Measurements from ENCODE around the gene LPP. TPM values are rescaled to one million over a fixed set of nuclear protein-coding genes. Genes with fewer than 3 reads are reported as not detected.

The LPP gene
- total and polyA plus RNA-seq, 5 donors: 14.5 to 205 (median 159) TPM

GRCh38 chr3:188137051-188137450 lies 16.9 kb upstream of the LPP start:
- ATAC-seq: no peak
- intact Hi-C loops (cut with DNase I): no loop called here
- Histone ChIP-seq H3K27ac (ENCODE audit: low read length) (no peak overlapping the region), H3K9me3 (ENCODE audit: control insufficient read depth, low read length) (no peaks in the 10 kb centered on the region), H3K27me3 (ENCODE audit: control insufficient read depth, insufficient read depth) (no peaks in the 10 kb centered on the region), H3K4me1 (ENCODE audit: control insufficient read depth, insufficient read depth, low read length) (no peaks in the 10 kb centered on the region), H3K4me3 (ENCODE audit: low read length) (no peak overlapping the region)
- 27% methylated on average over 1 of the region's 1 CpG for WGBS
- DNase-seq: no peak

- WGBS: 85% methylated on average over 4 of the region's 4 CpGs
- H3K27ac ChIP-seq (ENCODE audit: low read length): no peak overlapping the region
- DNase-seq: no peak
Observed at GRCh38 chr3:188139466-188139865, 14.5 kb upstream of the LPP start.

GRCh38 chr3:188146219-188146618 lies 7.7 kb upstream of the LPP start:
- no peak overlapping the region for H3K4me3 ChIP-seq (ENCODE audit: low read length)
- DNase-seq: no peak
- intact Hi-C loops (cut with DNase I): no loop called here
- no peak overlapping the region for H3K27ac ChIP-seq (ENCODE audit: low read length)
- whole genome bisulfite sequencing: 93% methylated on average over 2 of the region's 2 CpGs
- no peak for ATAC-seq
- H3K4me1 ChIP-seq (ENCODE audit: control insufficient read depth, insufficient read depth, low read length): no peaks in the 10 kb centered on the region
- no peaks in the 10 kb centered on the region for H3K9me3 ChIP-seq (ENCODE audit: control insufficient read depth, low read length)
- no peaks in the 10 kb centered on the region for H3K27me3 ChIP-seq (ENCODE audit: control insufficient read depth, insufficient read depth)

More at GRCh38 chr3:188139466-188139865, 14.5 kb upstream of the LPP start:
- ATAC-seq: no peak
- Histone ChIP-seq H3K4me3 (ENCODE audit: low read length) (no peak overlapping the region), H3K4me1 (ENCODE audit: control insufficient read depth, insufficient read depth, low read length) (no peaks in the 10 kb centered on the region), H3K9me3 (ENCODE audit: control insufficient read depth, low read length) (no peaks in the 10 kb centered on the region), H3K27me3 (ENCODE audit: control insufficient read depth, insufficient read depth) (no peaks in the 10 kb centered on the region)
- intact Hi-C loops (cut with DNase I): no loop called here

- no peaks in the 10 kb centered on the region for H3K27me3 ChIP-seq (ENCODE audit: control insufficient read depth, insufficient read depth)
- intact Hi-C loops (cut with DNase I): no loop called here
- WGBS: 93% methylated on average over 3 of the region's 3 CpGs
- no peak overlapping the region for H3K4me3 ChIP-seq (ENCODE audit: low read length)
- ATAC-seq (no peak), DNase-seq (no peak)
- H3K4me1 ChIP-seq (ENCODE audit: control insufficient read depth, insufficient read depth, low read length): peaks cover 2% of the 10 kb centered on the region
- no peaks in the 10 kb centered on the region for H3K9me3 ChIP-seq (ENCODE audit: control insufficient read depth, low read length)
- H3K27ac ChIP-seq (ENCODE audit: low read length): no peak overlapping the region
Observed at GRCh38 chr3:188147782-188148181, 6.2 kb upstream of the LPP start.

GRCh38 chr3:188148318-188148717 lies 5.6 kb upstream of the LPP start:
- DNase-seq (no peak), ATAC-seq (no peak)
- H3K27ac ChIP-seq (ENCODE audit: low read length): no peak overlapping the region
- WGBS: 33% methylated on average over 1 of the region's 1 CpG
- no peak overlapping the region for H3K4me3 ChIP-seq (ENCODE audit: low read length)
- no peaks in the 10 kb centered on the region for H3K9me3 ChIP-seq (ENCODE audit: control insufficient read depth, low read length)
- intact Hi-C loops (cut with DNase I): no loop called here
- peaks cover 4% of the 10 kb centered on the region for H3K4me1 ChIP-seq (ENCODE audit: control insufficient read depth, insufficient read depth, low read length)
- H3K27me3 ChIP-seq (ENCODE audit: control insufficient read depth, insufficient read depth): no peaks in the 10 kb centered on the region

GRCh38 chr3:188149587-188149986 lies 4.4 kb upstream of the LPP start:
- Histone ChIP-seq H3K27me3 (ENCODE audit: control insufficient read depth, insufficient read depth) (no peaks in the 10 kb centered on the region), H3K4me1 (ENCODE audit: control insufficient read depth, insufficient read depth, low read length) (peaks cover 4% of the 10 kb centered on the region), H3K9me3 (ENCODE audit: control insufficient read depth, low read length) (no peaks in the 10 kb centered on the region), H3K27ac (ENCODE audit: low read length) (no peak overlapping the region), H3K4me3 (ENCODE audit: low read length) (no peak overlapping the region)
- WGBS: 81% methylated on average over 9 of the region's 9 CpGs
- DNase-seq (no peak), ATAC-seq (no peak)
- intact Hi-C loops (cut with DNase I): no loop called here

GRCh38 chr3:188150982-188151381 lies 3.0 kb upstream of the LPP start:
- DNase-seq (no peak), ATAC-seq (no peak)
- intact Hi-C loops (cut with DNase I): loop anchor here in 3 of 4 donors (5.0 to 10.0 kb wide), 3 partner anchors 96 to 404 kb away; partner anchors contain the start of gene BCL6 (in 1 of the 3)
- Histone ChIP-seq H3K4me1 (ENCODE audit: control insufficient read depth, insufficient read depth, low read length) (peaks cover 7% of the 10 kb centered on the region), H3K4me3 (ENCODE audit: low read length) (no peak overlapping the region), H3K27ac (ENCODE audit: low read length) (no peak overlapping the region), H3K27me3 (ENCODE audit: control insufficient read depth, insufficient read depth) (no peaks in the 10 kb centered on the region), H3K9me3 (ENCODE audit: control insufficient read depth, low read length) (no peaks in the 10 kb centered on the region)
- WGBS: 94% methylated on average over 6 of the region's 6 CpGs

GRCh38 chr3:188151438-188151837 lies 2.5 kb upstream of the LPP start:
- intact Hi-C loops (cut with DNase I): loop anchor here in 3 of 4 donors (5.0 to 10.0 kb wide), 3 partner anchors 97 to 404 kb away; partner anchors contain the start of gene BCL6 (in 1 of the 3)
- no peak overlapping the region for H3K27ac ChIP-seq (ENCODE audit: low read length)

GRCh38 chr3:188152660-188153436 lies 1.1 kb upstream of the LPP start:
- ATAC-seq (peak; percentile 17 to 45), DNase-seq (peak; percentile 64 to 79 (median 79))
- intact Hi-C loops (cut with DNase I): loop anchor here in 3 of 4 donors (2.0 to 10.0 kb wide), 4 partner anchors 98 to 412 kb away; partner anchors contain the start of gene BCL6 (in 1 of the 3)
- Histone ChIP-seq H3K27ac (ENCODE audit: low read length) (peak overlapping the region; percentile 80), H3K9me3 (ENCODE audit: control insufficient read depth, low read length) (no peaks in the 10 kb centered on the region), H3K27me3 (ENCODE audit: control insufficient read depth, insufficient read depth) (no peaks in the 10 kb centered on the region), H3K4me1 (ENCODE audit: control insufficient read depth, insufficient read depth, low read length) (peaks cover 14% of the 10 kb centered on the region), H3K4me3 (ENCODE audit: low read length) (peak overlapping the region; percentile 82)
- WGBS: 24% methylated on average over 25 of the region's 25 CpGs

More at GRCh38 chr3:188151438-188151837, 2.5 kb upstream of the LPP start:
- Histone ChIP-seq H3K4me3 (ENCODE audit: low read length) (no peak overlapping the region), H3K4me1 (ENCODE audit: control insufficient read depth, insufficient read depth, low read length) (peaks cover 10% of the 10 kb centered on the region), H3K9me3 (ENCODE audit: control insufficient read depth, low read length) (no peaks in the 10 kb centered on the region), H3K27me3 (ENCODE audit: control insufficient read depth, insufficient read depth) (no peaks in the 10 kb centered on the region)
- DNase-seq (no peak), ATAC-seq (no peak)
- 56% methylated on average over 4 of the region's 4 CpGs for WGBS

- Histone ChIP-seq H3K4me1 (ENCODE audit: control insufficient read depth, insufficient read depth, low read length) (peaks cover 18% of the 10 kb centered on the region), H3K9me3 (ENCODE audit: control insufficient read depth, low read length) (no peaks in the 10 kb centered on the region), H3K27me3 (ENCODE audit: control insufficient read depth, insufficient read depth) (no peaks in the 10 kb centered on the region), H3K27ac (ENCODE audit: low read length) (peak overlapping the region; percentile 80), H3K4me3 (ENCODE audit: low read length) (peak overlapping the region; percentile 82)
- peak; percentile 83 to 89 (median 89) for DNase-seq
- peak; percentile 84 to 86 for ATAC-seq
- intact Hi-C loops (cut with DNase I): loop anchor here in 3 of 4 donors (2.0 to 10.0 kb wide), 4 partner anchors 99 to 413 kb away; partner anchors contain the start of gene BCL6 (in 1 of the 3)
- under 1% methylated on average over 36 of the region's 36 CpGs for WGBS
Observed at GRCh38 chr3:188153437-188154013, 432 bp upstream of the LPP start.
